HFFc6 (cell line): ENCODE data around the gene LDLRAD4. TPM values are rescaled to one million over a fixed set of nuclear protein-coding genes. Genes with fewer than 3 reads are reported as not detected.

Source experiments
- DNase-seq: peaks from one replicate; pipeline ENCODE4 v3.0.0-alpha.2; 2018
- H3K27ac Mint-ChIP-seq: 2 replicates; pipeline ENCODE4 v1.8.0; 2020; ENCODE audit warnings: mild to moderate bottlenecking, mixed read lengths
- H3K27me3 Mint-ChIP-seq: 2 replicates; pipeline ENCODE4 v1.8.0; 2021; ENCODE audit warnings: mild to moderate bottlenecking, moderate library complexity, mixed read lengths; ENCODE audit not compliant: insufficient read depth
- H3K36me3 Mint-ChIP-seq: 2 replicates; pipeline ENCODE4 v1.8.0; 2021; ENCODE audit warnings: low read depth, mixed read lengths
- H3K4me1 Mint-ChIP-seq: 2 replicates; pipeline ENCODE4 v1.8.0; 2020; ENCODE audit warnings: low read depth, mixed read lengths
- H3K4me3 Mint-ChIP-seq: 2 replicates; pipeline ENCODE4 v1.8.0; 2020; ENCODE audit warnings: mild to moderate bottlenecking, moderate library complexity, mixed read lengths
- H3K9me3 Mint-ChIP-seq: 2 replicates; pipeline ENCODE4 v1.8.0; 2020; ENCODE audit warnings: mild to moderate bottlenecking, mixed read lengths
- total RNA-seq, 6 experiments: library from RNA; stranded (reverse); fragmentation: NEBNext Ultra II Directional; extraction: Animal tissue kit (Norgen Biotek cat#: 25700); gene quantifications; 2 replicates in 1 of 6; 3 replicates in 5 of 6; pipeline ENCODE4 v1.2.3, GENCODE V29; 2021
- TF ChIP-seq, protein P1 (sequence below): fragments of 200-600 bp; sonication (generic); IDR thresholded peaks from 2 replicates; pipeline ENCODE4 v1.5.0; 2021; ENCODE audit warnings: antibody characterized with exemption, mild to moderate bottlenecking

LDLRAD4 gene
- total RNA-seq, 6 experiments from 2014 or later = not detected

GRCh38 chr18:13291299-13291698 is 72.7 kb downstream of the LDLRAD4 start:
- TF ChIP-seq, protein P1, sequence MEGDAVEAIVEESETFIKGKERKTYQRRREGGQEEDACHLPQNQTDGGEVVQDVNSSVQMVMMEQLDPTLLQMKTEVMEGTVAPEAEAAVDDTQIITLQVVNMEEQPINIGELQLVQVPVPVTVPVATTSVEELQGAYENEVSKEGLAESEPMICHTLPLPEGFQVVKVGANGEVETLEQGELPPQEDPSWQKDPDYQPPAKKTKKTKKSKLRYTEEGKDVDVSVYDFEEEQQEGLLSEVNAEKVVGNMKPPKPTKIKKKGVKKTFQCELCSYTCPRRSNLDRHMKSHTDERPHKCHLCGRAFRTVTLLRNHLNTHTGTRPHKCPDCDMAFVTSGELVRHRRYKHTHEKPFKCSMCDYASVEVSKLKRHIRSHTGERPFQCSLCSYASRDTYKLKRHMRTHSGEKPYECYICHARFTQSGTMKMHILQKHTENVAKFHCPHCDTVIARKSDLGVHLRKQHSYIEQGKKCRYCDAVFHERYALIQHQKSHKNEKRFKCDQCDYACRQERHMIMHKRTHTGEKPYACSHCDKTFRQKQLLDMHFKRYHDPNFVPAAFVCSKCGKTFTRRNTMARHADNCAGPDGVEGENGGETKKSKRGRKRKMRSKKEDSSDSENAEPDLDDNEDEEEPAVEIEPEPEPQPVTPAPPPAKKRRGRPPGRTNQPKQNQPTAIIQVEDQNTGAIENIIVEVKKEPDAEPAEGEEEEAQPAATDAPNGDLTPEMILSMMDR = no peak
- H3K4me3 Mint-ChIP-seq = no peak overlapping the region
- H3K27ac Mint-ChIP-seq = no peak overlapping the region
- H3K36me3 Mint-ChIP-seq = no peaks in the 10 kb centered on the region
- no peak for DNase-seq
- H3K9me3 Mint-ChIP-seq = peaks cover 16% of the 10 kb centered on the region; the same call in 1 of the 2 replicates
- no peaks in the 10 kb centered on the region for H3K4me1 Mint-ChIP-seq
- peaks cover 2% of the 10 kb centered on the region; the same call in 1 of the 2 replicates for H3K27me3 Mint-ChIP-seq

GRCh38 chr18:13291745-13292447 is 73.3 kb downstream of the LDLRAD4 start:
- TF ChIP-seq, protein P1 = no peak
- Mint-ChIP-seq H3K4me3 (no peak overlapping the region), H3K9me3 (peaks cover 13% of the 10 kb centered on the region; the same call in 1 of the 2 replicates), H3K36me3 (no peaks in the 10 kb centered on the region), H3K27me3 (peaks cover 2% of the 10 kb centered on the region; the same call in 1 of the 2 replicates), H3K27ac (no peak overlapping the region), H3K4me1 (no peaks in the 10 kb centered on the region)
- no peak for DNase-seq

DNA sequence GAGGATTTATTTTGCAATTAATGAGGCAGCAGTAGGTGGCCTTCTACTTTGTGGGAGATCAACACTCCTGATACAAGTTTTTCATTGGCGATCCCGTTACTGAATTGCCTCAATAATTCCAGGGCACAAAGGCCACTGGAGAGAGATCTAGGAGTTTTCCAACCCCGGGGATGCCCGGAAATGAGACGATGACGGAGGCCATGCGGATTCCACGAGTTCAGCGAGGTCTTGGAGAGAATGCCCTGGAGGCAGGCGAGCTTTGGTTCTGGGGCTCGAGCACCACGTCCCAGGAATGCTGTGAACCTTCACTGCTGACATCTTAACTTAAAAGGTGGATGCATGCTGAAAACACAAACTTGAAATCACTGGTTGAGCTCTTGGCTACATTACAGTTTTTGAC is 74.2 kb downstream of the LDLRAD4 start:
- H3K27me3 Mint-ChIP-seq = peaks cover 2% of the 10 kb centered on the region; the same call in 1 of the 2 replicates
- no peak for DNase-seq
- TF ChIP-seq, protein P1 = no peak
- H3K27ac Mint-ChIP-seq = no peak overlapping the region
- no peaks in the 10 kb centered on the region for H3K4me1 Mint-ChIP-seq
- H3K4me3 Mint-ChIP-seq = no peak overlapping the region
- H3K36me3 Mint-ChIP-seq = no peaks in the 10 kb centered on the region
- peaks cover 13% of the 10 kb centered on the region; the same call in 1 of the 2 replicates for H3K9me3 Mint-ChIP-seq

- Mint-ChIP-seq H3K36me3 (no peaks in the 10 kb centered on the region), H3K9me3 (peaks cover 24% of the 10 kb centered on the region; the same call in 1 of the 2 replicates), H3K4me3 (no peak overlapping the region), H3K4me1 (no peaks in the 10 kb centered on the region), H3K27ac (no peak overlapping the region), H3K27me3 (peaks cover 3% of the 10 kb centered on the region)
- no peak for DNase-seq
- TF ChIP-seq, protein P1 = no peak
Measured at GRCh38 chr18:13294309-13294708, 75.7 kb downstream of the LDLRAD4 start.

GRCh38 chr18:13295894-13296293 is 77.3 kb downstream of the LDLRAD4 start:
- DNase-seq = no peak
- H3K36me3 Mint-ChIP-seq = no peaks in the 10 kb centered on the region
- H3K27me3 Mint-ChIP-seq = peaks cover 3% of the 10 kb centered on the region
- H3K4me3 Mint-ChIP-seq = no peak overlapping the region
- TF ChIP-seq, protein P1 = no peak
- H3K9me3 Mint-ChIP-seq = peaks cover 29% of the 10 kb centered on the region; the same call in 1 of the 2 replicates
- H3K4me1 Mint-ChIP-seq = no peaks in the 10 kb centered on the region
- no peak overlapping the region for H3K27ac Mint-ChIP-seq
